HEK293T (cell line): ENCODE data around the gene TOMM6.

Source experiments
- CTBP1 ChIP-seq: fragments of 450-650 bp; IDR thresholded peaks from 2 replicates; pipeline ENCODE4 v1.6.1; 2016; ENCODE audit warnings: borderline replicate concordance
- ELF4 ChIP-seq: fragments of 450-650 bp; IDR thresholded peaks from 2 replicates; pipeline ENCODE4 v1.6.1; 2017; ENCODE audit warnings: antibody characterized with exemption
- FOXA1 ChIP-seq: fragments of 450-650 bp; IDR thresholded peaks from 2 replicates; pipeline ENCODE4 v1.6.1; 2016; ENCODE audit warnings: mild to moderate bottlenecking
- FOXM1 ChIP-seq: fragments of 450-650 bp; IDR thresholded peaks from 2 replicates; pipeline ENCODE4 v1.6.1; 2017; ENCODE audit warnings: mild to moderate bottlenecking, borderline replicate concordance
- HDGF ChIP-seq: fragments of 450-650 bp; IDR thresholded peaks from 2 replicates; pipeline ENCODE4 v1.6.1; 2017; ENCODE audit warnings: antibody characterized with exemption, borderline replicate concordance
- SP1 ChIP-seq: fragments of 450-650 bp; IDR thresholded peaks from 2 replicates; pipeline ENCODE4 v1.6.1; 2017
- TARDBP ChIP-seq: fragments of 450-650 bp; IDR thresholded peaks from 2 replicates; pipeline ENCODE4 v1.6.1; 2016

- no peak for TF ChIP-seq CTBP1
- TF ChIP-seq FOXA1 = no peak
- no peak for TF ChIP-seq FOXM1
- TF ChIP-seq TARDBP = no peak
- no peak for TF ChIP-seq ELF4
- no peak for TF ChIP-seq HDGF
- TF ChIP-seq SP1 = no peak
Measured at GRCh38 chr6:41756354-41756753, 31.1 kb upstream of the TOMM6 start.
